Epithelial cell of proximal tubule (primary cell): ENCODE data around the gene RMND5B. TPM values are rescaled to one million over a fixed set of nuclear protein-coding genes. Genes with fewer than 3 reads are reported as not detected.

Source experiments
- DNase-seq: peaks from one replicate; pipeline ENCODE4 v3.0.0-alpha.2; 2011; ENCODE audit warnings: low read depth
- H3K4me3 ChIP-seq: 2 replicates; pipeline ENCODE4 v1.5.1; 2011; ENCODE audit warnings: low read depth, mild to moderate bottlenecking, low read length
- CTCF ChIP-seq: conservative IDR thresholded peaks from 2 replicates; pipeline ENCODE4 v1.5.1; 2012; ENCODE audit warnings: low read depth, mild to moderate bottlenecking, low read length
- total RNA-seq: library from RNA; depleted of rRNA; stranded (reverse); fragments of >200 nt; gene quantifications from 2 replicates; pipeline ENCODE4 v1.2.3, GENCODE V29; 2015

RMND5B gene
- total RNA-seq, 1 donor from 2014 or later, result 31.5 TPM

GRCh38 chr5:178093134-178093533 lies 37.7 kb upstream of the RMND5B start:
- TF ChIP-seq CTCF, result no peak
- H3K4me3 ChIP-seq, result no peak overlapping the region
- no peak for DNase-seq

- no peak for DNase-seq
- TF ChIP-seq CTCF, result no peak
- H3K4me3 ChIP-seq, result no peak overlapping the region
Measured at GRCh38 chr5:178094345-178094744, 36.5 kb upstream of the RMND5B start.

- H3K4me3 ChIP-seq, result no peak overlapping the region
- TF ChIP-seq CTCF, result no peak
- DNase-seq, result no peak
Measured at GRCh38 chr5:178098685-178099084, 32.1 kb upstream of the RMND5B start.

GRCh38 chr5:178103612-178104011 lies 27.2 kb upstream of the RMND5B start:
- no peak for TF ChIP-seq CTCF
- DNase-seq, result no peak
- no peak overlapping the region for H3K4me3 ChIP-seq

- DNase-seq, result no peak
- no peak overlapping the region for H3K4me3 ChIP-seq
- TF ChIP-seq CTCF, result no peak
Measured at GRCh38 chr5:178104492-178104891, 26.3 kb upstream of the RMND5B start.

GRCh38 chr5:178106086-178106485 lies 24.7 kb upstream of the RMND5B start:
- H3K4me3 ChIP-seq, result no peak overlapping the region
- TF ChIP-seq CTCF, result no peak
- no peak for DNase-seq

- TF ChIP-seq CTCF, result no peak
- H3K4me3 ChIP-seq, result no peak overlapping the region
- DNase-seq, result no peak
Measured at GRCh38 chr5:178106556-178107239, 24.1 kb upstream of the RMND5B start.
